K562 (cell line): ENCODE measurements around the gene HSPA1L. TPM values are rescaled to one million over a fixed set of nuclear protein-coding genes. Genes with fewer than 3 reads are reported as not detected.

Source experiments
- E2F4 ChIP-seq: sonication (generic); formaldehyde crosslinking; IDR thresholded peaks from 2 replicates; pipeline ENCODE4 v1.8.0; 2022; ENCODE audit warnings: mild to moderate bottlenecking, low read depth, missing genetic modification reagents
- ETS2 ChIP-seq: IDR thresholded peaks from 2 replicates; pipeline ENCODE4 v1.6.1; 2016; ENCODE audit warnings: borderline replicate concordance, missing genetic modification characterization, mild to moderate bottlenecking, moderate library complexity, missing compliant biosample characterization; ENCODE audit not compliant: poor library complexity, severe bottlenecking
- GTF2F1 ChIP-seq: IDR thresholded peaks from 2 replicates; pipeline ENCODE4 v1.6.1; 2011; ENCODE audit warnings: low read depth, low read length, improper control_type of control experiment
- JUN ChIP-seq, 2 experiments: sonication (generic) in 1 of 2; formaldehyde crosslinking in 1 of 2; IDR thresholded peaks; 2 replicates each; pipeline versions ENCODE4 v1.6.1 to v1.8.0; 2012 to 2022; ENCODE audit warnings: borderline replicate concordance in 2 of 2, mild to moderate bottlenecking in 2 of 2, improper control_type of control experiment in 1 of 2, low read depth in 1 of 2, low read length in 1 of 2, missing genetic modification reagents in 1 of 2
- KAT7 ChIP-seq: sonication (generic); formaldehyde crosslinking; IDR thresholded peaks from 2 replicates; pipeline ENCODE4 v1.8.0; 2022; ENCODE audit warnings: missing genetic modification reagents, mild to moderate bottlenecking, borderline replicate concordance
- MAZ ChIP-seq, 2 experiments: fragments of 450-650 bp in 1 of 2; sonication (generic) in 1 of 2; formaldehyde crosslinking; IDR thresholded peaks in 1 of 2; conservative IDR thresholded peaks in 1 of 2; 2 replicates each; pipeline versions ENCODE4 v1.4.0 to v1.5.0; 2020; ENCODE audit warnings: mild to moderate bottlenecking in 1 of 2, missing genetic modification reagents in 1 of 2
- MIER1 ChIP-seq: fragments of 450-650 bp; IDR thresholded peaks from 2 replicates; pipeline ENCODE4 v1.6.1; 2016; ENCODE audit warnings: antibody characterized with exemption, mild to moderate bottlenecking, low read depth
- RB1 ChIP-seq: fragments of 450-650 bp; IDR thresholded peaks from 2 replicates; pipeline ENCODE4 v1.6.1; 2017; ENCODE audit warnings: low read depth, mild to moderate bottlenecking
- ZSCAN32 ChIP-seq: fragments of 450-650 bp; formaldehyde crosslinking; IDR thresholded peaks from 2 replicates; pipeline ENCODE4 v1.4.0; 2020; ENCODE audit warnings: mild to moderate bottlenecking, moderate library complexity
- polyA plus RNA-seq, 8 experiments: library from polyadenylated mRNA; depleted of rRNA in 4 of 8; stranded (reverse) in 5 of 8; unstranded in 3 of 8; fragments of >200 nt; fragmentation: Nextera tagmentation in 2 of 8; fragmentation: Illumina TruSeq in 1 of 8; extraction: Ambion mirVana in 2 of 8; extraction: Trizol in 1 of 8; gene quantifications; 2 replicates each; pipeline versions ENCODE4 v1.2.1 to v1.2.3, GENCODE V29; 2011 to 2014; ENCODE audit warnings: inconsistent platforms in 1 of 8, missing spikeins in 1 of 8
- total RNA-seq, 7 experiments: library from RNA; depleted of rRNA in 6 of 7; stranded (reverse); fragments of >200 nt in 6 of 7; fragmentation: Illumina TruSeq in 2 of 7; extraction: Trizol in 2 of 7; gene quantifications; 2 replicates each; pipeline versions ENCODE4 v1.2.1 to v1.2.3, GENCODE V29; 2011 to 2021; ENCODE audit warnings: low replicate concordance in 1 of 7
- TF ChIP-seq, protein P1 (sequence below): sonication (generic); formaldehyde crosslinking; IDR thresholded peaks from 2 replicates; pipeline ENCODE4 v1.8.1; 2023; ENCODE audit warnings: mild to moderate bottlenecking, missing genetic modification reagents, moderate library complexity
- TF ChIP-seq, protein P2 (sequence below), 2 experiments: fragments of 450-650 bp; formaldehyde crosslinking in 1 of 2; IDR thresholded peaks; 2 replicates each; pipeline versions ENCODE4 v1.4.0 to v1.6.1; 2014 to 2020; ENCODE audit warnings: mild to moderate bottlenecking in 2 of 2, borderline replicate concordance in 1 of 2, low read depth in 1 of 2

HSPA1L gene
- total and polyA plus RNA-seq, 9 of the 15 experiments (the other 6 are each of a cell fraction or from before 2014, with no cell fraction given) = 0.14 to 2.1 (median 1.3) TPM

GRCh38 chr6:31862344-31863235, 47.5 kb upstream of the HSPA1L start, which contains the start of gene NEU1 (continued):
- TF ChIP-seq ETS2 = no peak
- peak; percentile 76; the same call in 1 of the 2 replicates for TF ChIP-seq ZSCAN32 (CRISPR knock-in tag)
- TF ChIP-seq RB1 = peak; percentile 96
- TF ChIP-seq, protein P1, sequence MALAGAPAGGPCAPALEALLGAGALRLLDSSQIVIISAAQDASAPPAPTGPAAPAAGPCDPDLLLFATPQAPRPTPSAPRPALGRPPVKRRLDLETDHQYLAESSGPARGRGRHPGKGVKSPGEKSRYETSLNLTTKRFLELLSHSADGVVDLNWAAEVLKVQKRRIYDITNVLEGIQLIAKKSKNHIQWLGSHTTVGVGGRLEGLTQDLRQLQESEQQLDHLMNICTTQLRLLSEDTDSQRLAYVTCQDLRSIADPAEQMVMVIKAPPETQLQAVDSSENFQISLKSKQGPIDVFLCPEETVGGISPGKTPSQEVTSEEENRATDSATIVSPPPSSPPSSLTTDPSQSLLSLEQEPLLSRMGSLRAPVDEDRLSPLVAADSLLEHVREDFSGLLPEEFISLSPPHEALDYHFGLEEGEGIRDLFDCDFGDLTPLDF = peak; percentile 79; the same call in 1 of the 2 replicates
- 0 out of 2 replicates have a peak, but pooled peaks have one; percentile 36 for TF ChIP-seq MIER1
- peak; percentile 93 for TF ChIP-seq E2F4 (CRISPR knock-in tag)
- peak; percentile 50; the same call in 1 of the 2 replicates for TF ChIP-seq GTF2F1
- TF ChIP-seq JUN (IDR thresholded peaks at IDR 0.05; ENCODE audit: borderline replicate concordance, low read depth, low read length) = peak; percentile 87
- TF ChIP-seq JUN (CRISPR knock-in tag; IDR thresholded peaks at IDR 0.05; ENCODE audit: borderline replicate concordance) = peak; percentile 89; the same call in 1 of the 2 replicates
- TF ChIP-seq, protein P2, sequence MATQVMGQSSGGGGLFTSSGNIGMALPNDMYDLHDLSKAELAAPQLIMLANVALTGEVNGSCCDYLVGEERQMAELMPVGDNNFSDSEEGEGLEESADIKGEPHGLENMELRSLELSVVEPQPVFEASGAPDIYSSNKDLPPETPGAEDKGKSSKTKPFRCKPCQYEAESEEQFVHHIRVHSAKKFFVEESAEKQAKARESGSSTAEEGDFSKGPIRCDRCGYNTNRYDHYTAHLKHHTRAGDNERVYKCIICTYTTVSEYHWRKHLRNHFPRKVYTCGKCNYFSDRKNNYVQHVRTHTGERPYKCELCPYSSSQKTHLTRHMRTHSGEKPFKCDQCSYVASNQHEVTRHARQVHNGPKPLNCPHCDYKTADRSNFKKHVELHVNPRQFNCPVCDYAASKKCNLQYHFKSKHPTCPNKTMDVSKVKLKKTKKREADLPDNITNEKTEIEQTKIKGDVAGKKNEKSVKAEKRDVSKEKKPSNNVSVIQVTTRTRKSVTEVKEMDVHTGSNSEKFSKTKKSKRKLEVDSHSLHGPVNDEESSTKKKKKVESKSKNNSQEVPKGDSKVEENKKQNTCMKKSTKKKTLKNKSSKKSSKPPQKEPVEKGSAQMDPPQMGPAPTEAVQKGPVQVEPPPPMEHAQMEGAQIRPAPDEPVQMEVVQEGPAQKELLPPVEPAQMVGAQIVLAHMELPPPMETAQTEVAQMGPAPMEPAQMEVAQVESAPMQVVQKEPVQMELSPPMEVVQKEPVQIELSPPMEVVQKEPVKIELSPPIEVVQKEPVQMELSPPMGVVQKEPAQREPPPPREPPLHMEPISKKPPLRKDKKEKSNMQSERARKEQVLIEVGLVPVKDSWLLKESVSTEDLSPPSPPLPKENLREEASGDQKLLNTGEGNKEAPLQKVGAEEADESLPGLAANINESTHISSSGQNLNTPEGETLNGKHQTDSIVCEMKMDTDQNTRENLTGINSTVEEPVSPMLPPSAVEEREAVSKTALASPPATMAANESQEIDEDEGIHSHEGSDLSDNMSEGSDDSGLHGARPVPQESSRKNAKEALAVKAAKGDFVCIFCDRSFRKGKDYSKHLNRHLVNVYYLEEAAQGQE (IDR thresholded peaks at IDR 0.05; ENCODE audit: borderline replicate concordance) = peak; percentile 97
- TF ChIP-seq, protein P2 (CRISPR knock-in tag; IDR thresholded peaks at IDR 0.05; ENCODE audit: low read depth) = 0 out of 2 replicates have a peak, but pooled peaks have one; percentile 70
- TF ChIP-seq KAT7 (CRISPR knock-in tag) = peak; percentile 21; the same call in 1 of the 2 replicates
- peak; percentile 78 to 87 for TF ChIP-seq MAZ (CRISPR knock-in tag; conservative IDR thresholded peaks at IDR 0.05 in 1 of 2, IDR thresholded peaks at IDR 0.05 in 1 of 2)
